OCI-M2 (cell line): ENCODE measurements around the gene GUCD1.
"Not testable (repeated sequence)": the region's sequence is repeated elsewhere in the genome, so short reads cannot be mapped to it uniquely, and the experiment has no call there.

ENCODE experiments used
- DNase-seq: peaks from one replicate; lab custom pipeline; 2025; ENCODE audit not compliant: unreplicated experiment; lab: John Stamatoyannopoulos, UW

The GUCD1 gene

GRCh38 chr22:24532075-24532474 is 22.9 kb downstream of the GUCD1 start:
- no peak for DNase-seq

- DNase-seq: not testable (repeated sequence)
These were observed 24.0 kb downstream of the GUCD1 start for GRCh38 chr22:24530968-24531367.

- no peak for DNase-seq
These were observed 25.0 kb downstream of the GUCD1 start for GRCh38 chr22:24529898-24530297.

- no peak for DNase-seq
These were observed 28.7 kb downstream of the GUCD1 start for GRCh38 chr22:24526191-24526590.

- DNase-seq: no peak
These were observed 29.4 kb downstream of the GUCD1 start for GRCh38 chr22:24525416-24526037.

- DNase-seq: no peak
These were observed 31.1 kb downstream of the GUCD1 start for GRCh38 chr22:24523873-24524272.

- DNase-seq: no peak
These were observed 33.1 kb downstream of the GUCD1 start for GRCh38 chr22:24521791-24522245.

GRCh38 chr22:24519496-24519895 is 35.4 kb downstream of the GUCD1 start:
- DNase-seq: no peak

- no peak for DNase-seq
These were observed 36.0 kb downstream of the GUCD1 start for GRCh38 chr22:24518771-24519485.

- no peak for DNase-seq
These were observed 36.7 kb downstream of the GUCD1 start for GRCh38 chr22:24518228-24518627.

GRCh38 chr22:24517446-24517845 is 37.5 kb downstream of the GUCD1 start:
- DNase-seq: no peak

- DNase-seq: no peak
These were observed 38.6 kb downstream of the GUCD1 start for GRCh38 chr22:24516301-24516737.

- no peak for DNase-seq
These were observed 40.0 kb downstream of the GUCD1 start for GRCh38 chr22:24515027-24515338.

- DNase-seq: no peak
These were observed 40.5 kb downstream of the GUCD1 start for GRCh38 chr22:24514241-24515026.

- no peak for DNase-seq
These were observed 41.3 kb downstream of the GUCD1 start for GRCh38 chr22:24513378-24514240.

GRCh38 chr22:24512043-24512442 is 42.9 kb downstream of the GUCD1 start:
- no peak for DNase-seq

GRCh38 chr22:24510637-24511625 is 44.0 kb downstream of the GUCD1 start:
- DNase-seq: no peak

- no peak for DNase-seq
These were observed 47.2 kb downstream of the GUCD1 start for GRCh38 chr22:24507716-24508115.

- no peak for DNase-seq
These were observed 48.0 kb downstream of the GUCD1 start for GRCh38 chr22:24506802-24507438.
